ENCODE data around the gene MAPK1. TPM values are rescaled to one million over a fixed set of nuclear protein-coding genes. Genes with fewer than 3 reads are reported as not detected.
A peak's percentile ranks its signal among the peaks of the same experiment; 100 is the strongest.
"Not testable (repeated sequence)": the region's sequence is repeated elsewhere in the genome, so short reads cannot be mapped to it uniquely, and the experiment has no call there.

Gene MAPK1
- total RNA-seq, 1 donor from 2014 or later, result 110 TPM

DNA sequence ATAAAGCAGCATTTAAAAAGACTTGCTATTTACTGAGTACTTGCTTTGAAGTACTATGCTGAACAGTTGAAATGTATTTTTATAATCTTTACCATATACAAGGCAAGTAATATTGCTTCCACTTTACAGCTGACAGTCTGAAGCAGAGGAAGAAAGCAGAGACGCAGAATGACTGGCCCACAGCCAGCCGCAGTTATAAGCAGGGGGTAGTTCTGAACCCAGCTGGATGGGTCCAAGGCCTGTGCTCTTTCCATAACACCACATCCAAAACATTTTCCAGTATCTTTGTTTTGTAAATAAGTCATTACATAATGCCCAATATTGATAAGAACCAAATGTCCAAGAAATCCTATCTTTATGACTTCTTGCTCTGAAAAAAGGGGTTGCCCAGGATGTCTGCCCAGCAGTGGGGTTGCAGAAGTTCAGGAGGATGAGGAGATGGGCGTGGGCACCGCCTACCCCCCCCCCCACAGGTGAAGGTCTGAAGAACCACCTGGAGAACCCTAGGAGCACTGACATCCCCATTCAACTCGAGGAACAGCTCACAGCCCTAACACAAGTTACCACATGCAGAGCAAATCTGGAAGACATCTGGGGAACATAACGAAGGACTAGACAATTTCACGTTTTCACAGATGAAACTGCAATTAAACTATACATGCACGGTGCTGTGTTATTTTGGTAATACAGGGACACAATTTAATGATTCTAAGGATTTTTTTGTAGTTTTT lies 107.6 kb downstream of the MAPK1 start:
- DNase-seq (ENCODE audit: low read depth), result no peak

DNA sequence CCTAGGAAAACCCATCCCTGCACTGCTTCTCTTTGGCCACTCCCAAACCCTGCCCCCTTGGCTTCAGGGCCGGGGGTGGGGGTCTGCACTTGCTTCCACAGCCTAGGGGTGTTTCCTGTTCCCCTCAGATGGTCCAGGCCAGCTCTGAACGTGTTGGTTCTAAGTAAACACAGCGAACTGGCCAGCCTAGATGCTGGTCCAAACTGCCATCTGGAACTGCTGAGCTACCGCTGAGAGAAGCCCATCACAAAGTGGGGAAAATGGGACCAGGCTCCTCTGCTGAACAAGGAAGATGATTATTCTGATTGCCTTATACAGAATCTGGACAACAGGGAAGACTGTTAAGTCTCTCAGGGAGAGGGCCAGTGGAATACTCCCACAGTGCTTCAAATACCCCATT lies 108.4 kb downstream of the MAPK1 start:
- no peak for DNase-seq (ENCODE audit: low read depth)

DNA sequence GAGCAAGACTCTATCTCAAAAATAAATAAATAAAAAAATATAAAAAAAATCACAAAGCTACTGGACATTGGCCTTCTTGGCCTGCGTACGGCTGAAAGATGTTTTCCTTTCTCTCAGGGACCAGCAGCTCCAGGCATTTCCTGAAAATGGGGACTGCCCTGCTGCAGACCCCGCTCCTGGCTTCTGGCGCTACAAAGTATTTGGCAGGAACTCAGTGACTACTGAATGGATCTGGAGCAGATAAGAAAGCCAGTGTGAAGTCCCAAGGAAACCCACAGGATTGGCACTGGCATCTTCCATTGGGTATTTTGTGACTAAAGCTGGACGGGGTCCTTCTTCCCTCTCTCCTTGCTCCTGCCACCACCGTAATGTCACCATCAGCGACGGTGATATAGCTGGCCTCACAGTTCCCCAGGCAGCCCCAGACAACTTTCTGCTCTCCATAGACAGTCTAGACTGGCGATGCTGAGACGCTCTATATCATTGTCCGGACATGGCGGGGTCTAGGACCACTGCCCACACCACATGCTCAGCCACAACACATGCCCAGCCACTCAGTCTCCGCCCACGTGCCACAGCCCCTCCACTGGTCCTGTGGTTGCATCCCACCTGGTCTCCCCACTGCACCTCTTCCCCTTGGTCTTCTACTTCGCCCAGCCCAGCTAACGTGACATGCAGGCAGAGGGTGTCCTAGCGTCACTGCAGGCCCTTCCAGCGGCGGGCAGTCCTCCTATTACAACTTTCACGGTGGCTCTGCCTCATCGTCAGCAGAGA lies 109.2 kb downstream of the MAPK1 start:
- no peak for DNase-seq (ENCODE audit: low read depth)

DNA sequence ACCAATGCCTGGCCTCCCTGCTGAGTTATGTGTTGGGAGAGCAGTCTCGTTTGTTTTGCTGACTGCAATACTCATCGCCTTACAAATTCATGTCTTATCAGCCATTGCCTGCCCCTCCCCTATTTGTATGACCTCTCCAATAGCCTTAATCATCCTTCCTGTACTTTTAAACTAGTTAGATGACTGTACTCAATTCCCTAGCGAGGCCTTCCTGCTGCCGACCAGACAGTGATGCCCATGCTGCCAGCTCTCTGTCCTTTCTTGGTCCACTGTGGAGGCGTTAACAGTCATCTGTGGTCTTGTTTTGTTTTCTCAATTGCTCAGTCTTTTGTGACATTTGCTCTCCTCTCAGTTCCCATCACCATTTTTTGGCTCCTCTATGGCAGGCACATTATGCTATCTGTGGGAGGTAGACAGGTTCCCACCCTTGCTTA lies 111.6 kb downstream of the MAPK1 start:
- DNase-seq (ENCODE audit: low read depth), result peak; percentile 38

DNA sequence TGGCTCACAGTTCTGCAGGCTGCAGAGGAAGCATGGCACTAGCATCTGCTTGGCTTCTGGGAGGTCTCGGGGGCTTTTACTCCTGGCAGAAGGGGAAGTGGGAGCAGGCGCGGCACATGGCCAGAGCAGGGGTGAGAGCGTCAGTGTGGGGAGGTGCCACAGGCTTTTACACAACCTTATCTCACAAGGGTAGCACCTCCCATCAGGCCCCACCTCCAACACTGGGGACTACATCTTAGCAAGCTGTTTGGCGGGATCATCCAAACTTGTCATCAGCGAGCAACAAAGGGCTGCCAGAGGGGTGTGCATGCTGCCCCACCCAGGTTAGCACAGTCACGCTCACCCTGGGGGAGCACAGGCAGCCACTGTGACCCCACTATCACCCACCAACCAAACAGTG lies 112.9 kb downstream of the MAPK1 start:
- DNase-seq (ENCODE audit: low read depth), result no peak

DNA sequence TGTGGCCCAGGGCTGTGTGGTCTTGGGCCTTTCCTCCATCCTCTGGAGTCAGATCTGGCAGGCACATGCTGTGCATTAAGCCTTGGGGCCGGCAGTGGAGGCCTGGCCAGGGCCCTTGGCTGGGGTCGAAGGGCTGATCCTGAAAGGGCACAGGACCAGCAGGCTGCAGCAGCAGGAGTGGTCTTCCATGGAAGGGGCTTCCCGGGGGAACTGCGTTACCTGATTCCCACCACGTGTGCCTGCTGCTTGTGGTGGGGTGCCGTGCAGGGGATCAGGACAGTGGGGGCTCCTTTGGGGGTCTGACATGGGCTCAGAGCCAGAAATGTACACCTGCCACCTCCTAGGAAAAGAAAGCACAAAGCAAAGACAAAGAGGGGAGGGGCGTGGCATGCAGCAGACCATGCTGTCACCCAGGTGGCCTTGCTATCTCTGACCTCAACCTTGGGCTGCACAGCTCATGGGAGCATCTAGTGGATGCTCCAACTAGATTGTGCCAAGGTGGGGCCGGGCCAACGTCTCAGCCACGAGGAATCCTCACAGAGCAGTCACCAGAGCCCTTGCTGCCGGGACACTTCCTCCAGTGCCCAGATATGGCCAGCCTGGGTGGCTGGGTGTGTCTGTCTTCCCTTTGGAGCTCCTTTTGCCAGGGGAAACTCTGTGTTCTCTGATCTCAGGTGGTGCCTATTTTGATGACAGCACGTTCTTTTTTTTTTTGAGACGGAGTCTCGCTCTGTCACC lies 113.9 kb downstream of the MAPK1 start:
- no peak for DNase-seq (ENCODE audit: low read depth)

DNA sequence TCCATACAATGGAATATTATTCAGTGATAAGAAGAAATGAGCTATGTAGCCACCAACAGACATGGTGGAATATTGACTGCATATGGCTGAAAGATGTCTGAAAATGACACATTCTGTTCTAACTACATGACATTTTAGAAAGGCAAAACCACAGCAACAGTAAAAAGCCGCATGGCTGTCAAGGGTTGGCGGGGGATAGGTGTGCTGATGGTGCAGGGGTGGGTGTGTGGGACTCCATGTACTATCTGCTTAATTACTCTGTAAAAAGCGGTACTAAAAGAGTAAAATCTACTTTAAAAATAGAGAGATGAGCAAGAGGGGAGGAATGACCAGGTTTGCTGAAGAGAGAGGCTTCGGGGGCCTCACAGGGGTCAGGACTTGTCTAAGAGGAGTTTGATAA lies 115.2 kb downstream of the MAPK1 start:
- no peak for DNase-seq (ENCODE audit: low read depth)

DNA sequence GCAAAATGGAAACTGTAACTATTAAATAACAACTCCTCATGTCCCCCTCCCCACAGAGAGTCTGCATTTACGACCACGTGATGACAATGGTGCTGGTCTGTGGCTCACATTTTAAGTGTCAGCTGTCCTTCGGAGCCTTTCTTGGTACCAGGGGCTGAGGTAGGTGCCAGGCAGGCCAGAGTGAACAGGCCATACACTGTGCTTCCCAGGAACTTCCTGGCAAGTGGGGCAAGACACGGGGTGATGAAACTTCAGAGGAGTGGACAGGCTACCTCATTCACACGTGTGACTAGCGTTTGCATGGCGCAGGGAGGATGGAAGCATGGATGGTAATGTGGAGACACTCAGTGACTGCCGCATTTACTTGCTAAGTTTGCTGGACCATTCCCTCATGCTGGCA lies 121.5 kb downstream of the MAPK1 start:
- DNase-seq (ENCODE audit: low read depth), result no peak

DNA sequence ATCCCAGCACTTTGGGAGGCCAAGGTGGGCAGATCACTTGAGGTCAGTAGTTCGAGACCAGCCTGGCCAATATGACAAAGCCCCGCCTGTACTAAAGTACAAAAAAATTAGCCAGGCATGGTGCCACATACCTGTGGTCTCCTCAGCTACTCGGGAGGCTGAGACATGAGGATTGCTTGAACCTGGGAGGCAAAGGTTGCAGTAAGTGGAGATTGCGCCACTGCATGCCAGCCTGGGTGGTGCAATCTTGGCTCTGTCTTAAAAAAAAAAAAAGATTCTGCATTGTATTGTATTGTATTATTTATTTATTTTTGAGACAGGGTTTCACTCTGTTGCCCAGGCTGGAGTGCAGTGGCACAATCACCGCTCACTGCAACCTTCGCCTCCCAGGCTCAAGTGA lies 122.5 kb downstream of the MAPK1 start:
- not testable (repeated sequence) for DNase-seq (ENCODE audit: low read depth)

DNA sequence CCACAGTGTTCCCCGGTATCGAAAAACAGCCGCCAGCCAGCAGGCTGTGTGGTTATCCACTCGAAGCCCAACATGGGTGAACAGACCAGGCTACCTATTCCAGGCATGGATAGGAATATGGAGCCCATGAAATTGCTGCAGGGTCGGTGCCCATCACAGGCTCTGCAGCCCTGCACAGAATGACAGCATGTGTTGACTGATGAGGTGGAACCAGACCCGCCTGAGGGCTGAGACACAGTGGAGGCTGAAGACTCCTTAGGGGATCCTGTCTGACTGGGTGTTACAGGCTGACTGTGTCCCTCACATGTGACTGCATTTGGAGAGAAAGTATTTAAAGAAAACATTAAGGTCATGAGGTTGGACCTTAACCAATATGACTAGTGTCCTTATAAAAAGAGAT lies 125.7 kb downstream of the MAPK1 start:
- no peak for DNase-seq (ENCODE audit: low read depth)

DNA sequence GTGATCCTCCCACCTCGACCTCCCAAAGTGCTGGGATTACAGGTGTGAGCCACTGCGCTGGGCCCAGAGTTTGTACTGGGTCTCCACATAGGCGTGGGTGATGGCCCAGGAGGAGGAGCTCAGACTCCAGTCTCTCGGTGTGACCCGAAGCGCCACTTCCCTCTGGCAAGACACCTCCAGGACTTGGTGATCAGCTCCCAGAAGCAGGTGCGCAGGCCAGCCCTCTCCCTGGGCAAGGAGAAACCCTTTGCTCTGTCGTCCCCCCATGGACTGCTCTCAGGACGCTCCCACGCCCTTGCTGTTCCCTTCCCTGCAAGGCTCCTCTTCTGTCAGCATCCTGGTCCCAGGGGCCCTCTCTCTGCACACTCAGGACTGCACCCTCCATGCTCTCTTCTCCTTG lies 126.4 kb downstream of the MAPK1 start:
- DNase-seq (ENCODE audit: low read depth), result no peak

DNA sequence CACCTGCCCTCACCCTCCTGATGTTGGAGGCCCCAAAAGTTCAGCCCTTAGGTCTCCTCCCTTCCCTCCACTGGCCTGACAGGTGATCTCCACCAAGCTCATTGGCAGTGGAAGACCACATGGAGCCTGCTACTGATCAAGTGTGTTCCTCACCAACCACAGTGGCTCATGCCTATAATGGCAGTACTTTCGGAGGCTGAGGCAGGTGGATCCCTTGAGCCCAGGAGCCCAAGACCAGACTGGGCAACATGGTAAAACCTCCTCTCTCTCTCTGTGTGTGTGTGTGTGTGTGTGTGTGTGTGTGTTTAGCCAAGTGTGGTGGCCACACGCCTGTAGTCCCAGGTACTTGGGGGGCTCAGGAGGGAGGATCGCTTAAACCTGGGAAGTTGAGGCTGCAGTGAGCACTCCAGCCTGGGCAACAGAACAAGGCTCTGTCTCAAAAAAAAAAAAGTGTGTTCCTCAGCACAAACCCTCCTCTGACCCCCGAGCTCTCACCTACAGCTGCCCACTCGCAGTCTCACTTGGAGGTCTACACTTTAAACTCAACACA lies 127.5 kb downstream of the MAPK1 start:
- DNase-seq (ENCODE audit: low read depth), result no peak

DNA sequence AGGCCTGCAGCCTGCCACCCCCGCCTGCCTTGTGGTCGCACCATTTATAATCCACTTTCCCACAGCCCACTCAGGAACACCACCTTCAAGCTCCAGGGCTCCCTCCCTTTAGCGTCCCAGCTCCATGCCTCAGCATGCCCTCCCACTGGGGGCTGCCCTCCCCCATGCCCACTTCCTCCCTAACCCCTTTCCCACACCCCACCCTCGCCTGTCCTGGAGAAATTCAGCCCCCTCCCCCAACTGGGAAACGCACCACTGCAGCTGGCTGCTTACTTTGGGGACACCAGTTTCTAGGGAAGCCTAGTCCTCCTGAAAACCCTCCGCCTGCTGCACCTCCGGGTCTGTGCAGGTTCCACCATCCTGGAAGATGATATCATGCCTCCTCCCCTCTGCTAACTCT lies 128.5 kb downstream of the MAPK1 start:
- no peak for DNase-seq (ENCODE audit: low read depth)

DNA sequence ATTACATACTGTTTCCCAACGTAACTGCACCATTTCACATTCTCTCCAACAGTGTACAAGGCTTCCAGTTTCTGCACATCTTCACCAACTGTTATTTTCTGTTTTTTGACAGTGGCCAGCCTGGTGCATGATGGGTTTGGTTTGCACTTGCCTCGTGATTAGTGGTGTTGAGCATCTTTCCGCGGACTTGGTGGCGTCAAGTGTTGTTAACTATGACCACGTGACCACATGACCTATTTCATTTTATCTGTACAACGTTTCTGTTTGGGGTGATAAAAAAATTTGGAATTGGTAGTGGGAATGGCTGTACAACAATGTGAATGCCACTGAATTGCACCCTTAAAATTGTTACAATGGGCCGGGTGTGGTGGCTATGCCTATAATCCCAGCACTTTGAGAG lies 129.4 kb downstream of the MAPK1 start:
- DNase-seq (ENCODE audit: low read depth), result no peak

DNA sequence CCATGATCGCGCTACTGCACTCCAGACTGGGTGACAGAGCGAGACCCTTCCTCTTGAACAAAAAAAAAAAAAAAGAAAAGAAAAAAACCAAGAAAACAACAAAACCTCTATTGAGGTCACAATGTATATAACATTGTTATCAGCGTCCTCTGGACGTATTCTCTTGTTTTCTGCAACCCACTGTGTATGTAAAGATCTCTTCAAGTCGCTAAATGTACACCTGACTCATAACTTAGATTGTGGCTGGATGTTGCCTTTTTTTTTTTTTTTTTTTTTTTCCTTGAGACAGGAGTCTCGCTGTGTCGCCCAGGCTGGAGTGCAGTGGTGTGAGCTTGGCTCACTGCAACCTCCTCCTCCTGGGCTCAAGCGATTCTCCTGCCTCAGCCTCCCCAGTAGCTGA lies 130.5 kb downstream of the MAPK1 start:
- no peak for DNase-seq (ENCODE audit: low read depth)

DNA sequence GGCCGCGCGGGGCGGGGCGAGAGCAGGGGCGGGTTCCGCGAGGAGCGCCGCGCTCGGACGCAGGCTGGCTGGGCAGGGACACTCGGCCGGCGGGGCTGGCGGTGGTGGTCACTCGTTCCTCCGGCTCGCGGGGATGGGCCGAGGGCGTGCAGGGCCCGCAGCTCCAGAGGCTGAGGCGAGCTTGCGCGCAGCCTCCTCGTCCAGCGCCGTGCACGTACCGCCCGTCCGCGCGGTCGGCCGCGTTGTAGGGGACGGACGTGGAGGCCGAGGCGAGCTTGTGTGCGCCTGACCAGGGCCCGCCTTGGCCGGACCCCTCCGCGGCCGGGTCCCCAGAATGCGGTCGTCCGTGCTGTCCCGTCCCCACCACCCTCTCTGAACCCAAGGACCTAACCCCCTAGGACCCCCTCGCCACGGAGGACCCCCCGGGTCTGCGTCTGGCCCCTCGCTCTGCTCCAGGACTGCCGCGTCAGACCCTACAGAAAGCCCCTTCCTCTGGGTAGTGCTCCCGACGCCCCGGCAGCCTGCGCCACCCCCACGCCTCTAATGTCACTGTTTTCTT lies 131.3 kb downstream of the MAPK1 start:
- DNase-seq (ENCODE audit: low read depth), result no peak

DNA sequence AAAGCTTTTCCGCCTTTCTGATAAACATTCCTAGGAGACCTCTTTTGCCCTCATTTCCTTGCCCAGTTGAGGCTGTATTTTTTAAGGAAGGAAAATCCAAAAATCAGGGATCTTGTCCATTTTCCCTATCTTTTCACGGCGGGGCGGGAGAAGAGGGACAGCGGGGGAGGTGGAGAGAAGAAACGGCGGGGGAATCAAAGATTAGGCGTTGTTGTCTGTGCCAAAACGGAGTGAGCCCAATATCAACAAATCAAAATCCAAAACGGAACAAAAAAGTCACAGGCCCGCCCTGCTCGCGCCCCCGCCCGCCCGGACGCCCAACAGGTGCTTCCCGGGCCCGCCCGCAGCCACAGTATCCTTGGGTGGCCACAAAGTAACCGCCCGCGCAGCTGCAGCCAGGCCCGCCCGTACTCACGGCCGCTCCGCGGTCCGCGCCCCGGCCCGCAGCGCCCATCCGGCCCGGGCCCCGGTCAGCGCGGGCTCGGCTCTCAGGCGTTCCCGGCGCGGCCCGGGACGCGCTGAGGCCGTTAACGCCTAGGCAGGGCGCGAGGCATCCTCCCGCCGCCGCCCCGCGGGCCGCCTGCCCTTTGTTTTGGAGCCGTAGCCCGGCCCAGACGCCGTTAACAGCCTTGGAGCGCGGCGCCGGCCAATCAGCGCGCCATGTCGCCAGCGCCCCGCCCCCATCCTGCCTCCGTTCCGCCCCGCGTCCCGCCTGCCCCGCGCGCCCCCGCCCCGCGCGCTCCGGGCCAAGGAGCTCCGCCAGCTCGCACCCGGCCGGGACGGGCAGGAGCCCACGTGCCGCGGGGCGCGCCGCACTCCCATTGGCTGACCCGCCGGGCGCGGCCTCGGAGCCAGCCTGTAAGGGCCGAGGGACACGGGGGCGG lies 132.0 kb downstream of the MAPK1 start, which contains the start of gene YPEL1:
Gene YPEL1, minus strand, starts transcription at position 595 of the 884 bp plus-strand sequence. CDS start 25,050 bp downstream, outside the sequence.
- DNase-seq (ENCODE audit: low read depth), result peak; percentile 96

DNA sequence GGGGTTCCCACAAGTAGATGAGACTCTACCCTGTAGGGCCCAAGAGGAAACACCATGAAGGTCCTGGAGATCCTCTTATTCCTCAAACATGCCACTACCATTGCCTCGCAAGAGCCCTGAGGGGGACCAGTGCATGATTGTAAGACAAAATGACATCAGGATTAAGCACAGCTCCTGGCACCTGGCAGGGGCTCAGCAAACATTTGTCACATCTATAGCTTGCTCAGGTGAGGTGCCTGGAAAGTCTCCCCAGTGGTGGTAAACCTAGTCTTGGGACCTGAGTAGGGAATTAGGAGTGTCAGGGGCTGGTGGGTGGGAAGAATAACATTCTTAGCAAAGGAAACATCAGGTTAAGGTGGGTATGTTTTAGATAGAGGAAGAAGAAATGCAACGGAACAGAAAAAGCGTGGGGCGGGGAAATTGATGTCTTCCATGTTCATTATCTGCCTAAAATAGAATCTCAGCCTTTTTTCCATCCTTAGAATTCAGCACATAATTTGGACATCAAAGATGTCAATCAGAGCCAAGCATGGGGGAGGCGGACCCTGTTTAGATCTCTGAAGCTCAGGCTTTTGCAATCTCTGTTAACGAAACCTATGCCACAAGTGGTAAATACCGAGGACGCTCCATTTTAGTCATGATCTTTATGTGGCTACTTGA lies 132.8 kb downstream of the MAPK1 start:
- DNase-seq (ENCODE audit: low read depth), result peak; percentile 44

DNA sequence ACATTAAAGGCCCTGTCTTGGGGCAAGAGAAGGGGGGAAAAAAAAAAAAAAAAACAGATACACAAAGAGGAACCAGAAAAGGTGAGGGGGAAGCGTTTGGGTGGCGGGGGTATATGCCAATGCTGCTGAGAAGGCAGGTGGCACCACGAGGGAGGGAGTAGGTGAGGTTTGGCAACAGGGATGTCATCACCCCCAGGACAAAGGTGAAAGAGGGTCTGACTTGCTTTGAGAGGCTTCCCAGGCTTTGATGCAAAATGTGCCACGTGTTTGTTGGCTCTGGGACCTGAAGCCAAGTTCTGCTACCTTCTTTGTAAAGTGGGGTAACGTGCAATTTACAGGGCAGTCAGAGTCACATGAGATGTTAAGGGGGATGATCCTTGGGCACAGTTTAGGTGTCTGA lies 135.9 kb downstream of the MAPK1 start:
- no peak for DNase-seq (ENCODE audit: low read depth)
